HG02884 (cell line): ENCODE measurements around the gene HEATR5A.
"Not testable (repeated sequence)": the region's sequence is repeated elsewhere in the genome, so short reads cannot be mapped to it uniquely, and the experiment has no call there.

ENCODE experiments used
- ATAC-seq: cut with Tn5 transposase; IDR thresholded peaks from one replicate; pipeline ENCODE4 v1.9.1; 2021; ENCODE audit warnings: mild to moderate bottlenecking, moderate library complexity; ENCODE audit not compliant: unreplicated experiment

Gene HEATR5A

DNA sequence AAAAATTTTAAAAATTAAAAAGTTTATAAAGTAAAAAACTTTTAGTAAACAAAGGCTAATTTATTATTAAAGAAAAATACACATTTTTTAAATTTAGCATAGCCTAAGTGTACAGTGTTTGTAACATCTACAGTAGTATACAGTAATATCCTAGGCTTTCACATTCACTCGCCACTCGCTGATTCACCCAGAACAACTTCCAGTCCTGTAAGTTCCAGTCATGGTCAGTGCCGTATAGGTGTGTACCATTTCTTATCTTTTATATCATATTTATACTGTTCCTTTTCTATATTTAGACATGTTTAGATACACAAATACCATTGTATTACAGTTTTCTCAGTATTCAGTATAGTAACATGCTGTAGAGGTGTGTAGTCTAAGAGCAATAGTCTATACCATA lies 28.9 kb downstream of the HEATR5A start:
- ATAC-seq: no peak

DNA sequence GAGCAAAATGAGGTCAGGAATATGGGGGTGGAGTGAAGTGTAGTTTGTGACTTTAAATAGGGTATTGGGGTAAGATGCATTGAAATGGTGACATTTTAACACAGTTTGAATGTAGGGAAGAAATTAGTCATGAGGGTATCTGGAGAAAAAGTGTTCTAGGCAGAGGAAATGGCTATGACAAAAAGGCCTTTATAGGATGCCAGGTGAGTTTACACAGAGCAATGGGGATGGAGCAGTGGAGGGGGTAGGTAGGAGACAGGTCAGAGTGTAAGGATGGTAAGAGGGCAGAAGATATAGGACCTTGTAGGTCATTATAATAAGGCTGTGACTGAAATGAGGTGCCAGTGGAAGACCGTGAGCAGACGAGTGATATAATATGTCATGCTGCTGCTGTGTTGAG lies 30.4 kb downstream of the HEATR5A start:
- no peak for ATAC-seq

DNA sequence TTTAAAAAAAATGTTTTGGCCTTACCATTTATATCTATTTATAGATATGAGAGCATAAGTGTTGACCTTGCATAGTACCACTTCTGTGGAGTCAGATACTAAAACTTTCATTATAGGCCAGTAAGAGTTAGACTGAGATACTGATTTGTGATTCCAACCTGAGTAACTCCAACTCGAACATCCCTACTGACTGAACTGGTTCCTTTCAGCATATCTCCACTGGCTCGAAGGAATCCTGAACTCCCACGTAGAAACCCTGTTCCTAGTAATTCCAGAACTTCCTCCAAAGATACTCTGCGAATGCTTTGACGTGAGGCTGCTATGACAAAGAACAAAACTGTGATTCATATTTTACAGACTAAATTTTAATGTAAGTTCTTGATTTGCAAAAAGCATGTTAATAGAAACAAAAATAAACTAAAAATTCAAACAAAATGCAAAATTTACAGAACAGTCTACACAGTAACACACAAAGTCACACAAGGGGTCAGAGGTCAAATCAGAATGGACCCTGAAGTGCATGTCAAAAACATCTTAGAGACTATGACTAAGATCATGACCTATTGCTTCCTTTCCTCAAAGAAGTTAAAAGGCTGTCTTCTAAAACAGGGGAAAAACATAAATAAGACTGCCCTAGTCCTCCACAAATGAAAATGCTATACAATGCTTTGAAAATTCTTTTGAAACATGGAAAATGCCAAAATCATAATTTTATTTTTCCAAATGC lies 31.5 kb downstream of the HEATR5A start:
- ATAC-seq: no peak

DNA sequence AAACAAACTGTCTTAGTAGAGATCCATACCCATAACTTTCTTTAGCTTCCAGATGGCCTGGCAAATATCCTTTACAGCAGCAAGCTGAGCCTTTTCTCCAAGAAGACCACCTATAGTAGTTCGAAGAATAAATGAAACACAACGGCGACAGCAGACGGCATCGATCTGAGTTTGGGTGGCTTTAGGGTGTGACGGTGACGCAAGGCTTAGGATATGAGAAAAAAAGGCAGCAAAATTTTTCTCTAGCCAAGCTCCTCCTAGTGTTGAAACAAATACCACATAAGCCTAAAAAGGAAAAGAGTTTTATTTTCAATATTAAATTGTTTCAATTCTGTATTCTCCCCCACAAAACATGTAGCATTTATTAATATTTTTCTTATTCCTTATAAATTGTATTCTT lies 33.3 kb downstream of the HEATR5A start:
- ATAC-seq: no peak

DNA sequence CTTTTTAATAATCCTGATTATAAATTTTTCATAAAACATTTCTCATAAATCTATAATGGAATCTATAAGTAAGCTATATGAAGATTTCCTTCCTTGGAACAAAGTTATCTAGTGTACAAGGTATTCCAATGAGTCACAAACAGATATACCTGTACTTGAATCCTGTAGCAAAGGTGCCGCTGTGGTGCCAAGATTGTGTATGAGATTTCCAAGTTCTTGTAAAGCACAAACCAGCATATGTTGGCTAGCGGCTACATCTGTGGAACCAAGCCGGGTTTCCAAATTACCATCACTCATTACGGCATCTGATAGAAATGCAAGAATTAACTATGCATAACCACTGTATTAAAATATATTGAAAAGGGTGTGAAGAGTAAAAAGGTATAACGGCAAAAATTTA lies 34.1 kb downstream of the HEATR5A start:
- ATAC-seq: no peak

DNA sequence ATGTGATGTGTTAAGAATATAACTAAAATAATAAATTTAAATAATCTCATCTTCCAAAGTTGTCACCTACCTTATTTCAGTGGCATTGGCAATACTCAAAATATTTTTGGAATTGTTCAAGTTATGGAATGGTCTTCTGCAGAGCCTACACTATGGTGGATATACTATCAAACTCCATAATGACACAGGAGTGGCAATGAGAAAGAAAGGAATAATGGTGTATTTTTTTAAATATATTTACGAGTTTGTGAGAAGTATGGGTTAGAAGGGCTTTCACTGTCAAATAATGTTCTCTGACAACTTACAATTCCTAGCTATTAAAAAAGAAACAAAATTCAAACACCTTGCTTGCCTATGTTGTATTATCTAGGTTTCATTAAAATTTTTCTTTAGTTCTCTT lies 38.1 kb downstream of the HEATR5A start:
- ATAC-seq: no peak

DNA sequence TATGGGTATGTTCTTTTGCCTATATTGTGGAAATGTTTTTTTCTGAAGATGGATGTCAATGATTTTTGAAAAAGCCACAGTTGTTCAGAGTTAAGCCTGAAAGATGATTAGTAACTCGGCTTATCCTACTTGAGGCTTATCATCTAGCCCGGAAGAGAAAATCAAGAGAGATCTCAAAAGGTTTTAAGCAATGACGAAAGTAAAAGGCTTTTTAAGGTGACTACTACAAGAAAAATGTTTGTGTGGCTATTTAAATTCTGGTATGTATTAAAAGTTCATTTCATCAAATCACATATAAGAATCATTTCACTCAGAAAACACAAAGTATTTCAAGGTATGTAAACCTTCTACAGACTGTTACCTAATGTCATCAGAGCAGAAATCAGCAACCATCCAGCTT lies 40.2 kb downstream of the HEATR5A start:
- no peak for ATAC-seq

DNA sequence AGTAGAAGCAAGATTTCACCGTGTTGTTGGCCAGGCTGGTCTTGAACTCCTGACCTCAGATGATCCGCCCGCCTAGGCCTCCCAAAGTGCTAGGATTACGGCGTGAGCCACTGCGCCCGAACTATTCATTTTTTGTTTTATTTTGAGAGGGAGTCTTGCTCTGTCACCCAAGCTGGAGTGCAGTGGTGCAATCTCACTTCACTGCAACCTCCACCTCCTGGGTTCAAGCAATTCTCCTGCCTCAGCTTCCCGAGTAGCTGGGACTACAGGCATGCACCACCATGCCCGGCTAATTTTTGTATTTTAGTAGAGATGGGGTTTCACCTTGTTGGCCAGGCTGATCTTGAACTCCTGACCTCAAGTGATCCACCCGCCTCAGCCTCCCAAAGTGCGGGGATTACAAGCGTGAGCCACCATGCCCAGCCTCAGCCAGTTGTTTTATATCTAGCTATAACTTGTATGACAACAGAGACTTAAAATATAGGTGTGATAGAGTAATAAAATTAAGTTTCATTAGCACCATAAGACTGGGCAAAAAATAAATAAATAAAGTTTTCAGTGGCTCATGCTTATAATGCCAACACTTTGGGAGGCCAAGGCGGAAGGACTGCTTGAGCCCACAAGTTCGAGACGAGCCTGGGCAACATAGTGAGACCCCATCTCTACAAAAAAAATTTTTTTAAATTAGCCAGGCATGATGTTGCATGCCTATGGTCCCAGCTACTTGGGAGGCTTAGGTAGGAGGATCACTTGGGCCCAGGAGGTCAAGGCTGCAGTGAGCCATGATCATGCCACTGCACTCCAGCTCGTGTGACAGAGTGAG lies 41.0 kb downstream of the HEATR5A start:
- ATAC-seq: not testable (repeated sequence)

DNA sequence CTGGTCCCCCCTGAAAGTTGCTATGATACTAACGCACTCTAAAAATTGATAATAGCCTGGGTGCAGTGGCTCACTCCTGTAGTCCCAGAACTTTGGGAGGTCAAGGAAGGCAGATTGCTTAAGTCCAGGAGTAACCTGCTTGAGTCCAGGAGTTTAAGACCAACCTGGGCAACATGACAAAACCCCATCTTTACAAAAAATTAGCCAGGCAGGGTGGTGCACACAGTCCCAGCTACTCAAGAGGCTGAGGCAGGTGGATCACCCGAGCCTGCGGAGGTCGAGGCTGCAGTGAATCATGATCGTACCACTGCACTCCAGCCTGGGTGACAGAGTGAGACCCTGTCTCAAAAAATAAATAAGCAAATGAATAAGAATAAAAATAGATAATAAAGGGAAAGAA lies 42.9 kb downstream of the HEATR5A start:
- ATAC-seq: no peak

DNA sequence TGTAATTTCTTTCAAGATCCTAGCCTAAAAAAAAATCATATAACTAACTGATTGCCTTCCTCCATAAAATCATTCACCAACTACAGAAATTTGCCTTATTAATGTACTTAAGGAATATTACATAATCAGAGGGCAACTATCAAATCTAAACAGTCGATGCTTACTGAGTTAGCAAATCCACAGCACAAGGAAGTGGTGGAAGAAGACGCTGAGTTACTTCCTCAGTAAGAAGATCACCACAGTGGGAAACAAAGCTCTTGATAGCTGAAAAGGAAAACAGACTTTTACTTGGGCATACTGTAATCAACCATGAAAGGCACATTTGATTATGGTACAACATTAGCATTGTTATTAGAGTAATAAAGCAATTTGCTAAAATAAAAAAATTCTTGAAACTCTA lies 48.7 kb downstream of the HEATR5A start:
- no peak for ATAC-seq

DNA sequence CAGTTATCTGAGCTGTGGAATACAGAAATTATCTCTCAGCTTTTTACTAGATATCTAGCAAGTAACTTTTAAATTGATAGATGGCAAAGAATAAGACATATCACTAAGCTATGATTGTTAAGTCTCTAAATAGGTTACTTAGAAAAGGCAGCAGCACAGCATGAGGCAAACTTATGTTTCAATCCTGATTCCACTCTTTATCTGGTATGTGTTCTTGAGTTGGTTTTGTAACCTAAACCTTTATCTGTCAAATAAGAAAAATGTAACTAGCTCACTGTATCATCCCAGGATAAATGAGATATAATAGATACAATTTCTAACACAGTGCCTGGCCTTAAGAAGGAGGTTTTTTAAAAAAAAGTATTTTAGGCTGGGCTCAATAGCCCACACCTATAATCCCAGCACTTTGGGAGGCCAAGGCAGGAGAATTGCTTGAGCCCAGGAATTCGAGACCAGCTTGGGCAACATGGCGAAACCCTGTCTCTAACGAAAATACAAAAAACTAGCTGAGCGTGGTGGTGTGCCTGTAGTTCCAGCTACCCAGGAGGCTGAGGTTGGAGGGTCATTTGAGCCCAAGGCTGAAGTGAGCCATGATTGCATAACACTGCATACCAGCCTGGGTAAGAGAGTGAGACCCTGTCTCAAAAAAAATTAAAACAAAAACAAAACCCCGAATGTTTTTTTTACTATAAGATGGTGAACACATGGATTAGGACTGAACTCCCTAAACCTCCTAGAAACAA lies 56.8 kb downstream of the HEATR5A start:
- no peak for ATAC-seq

DNA sequence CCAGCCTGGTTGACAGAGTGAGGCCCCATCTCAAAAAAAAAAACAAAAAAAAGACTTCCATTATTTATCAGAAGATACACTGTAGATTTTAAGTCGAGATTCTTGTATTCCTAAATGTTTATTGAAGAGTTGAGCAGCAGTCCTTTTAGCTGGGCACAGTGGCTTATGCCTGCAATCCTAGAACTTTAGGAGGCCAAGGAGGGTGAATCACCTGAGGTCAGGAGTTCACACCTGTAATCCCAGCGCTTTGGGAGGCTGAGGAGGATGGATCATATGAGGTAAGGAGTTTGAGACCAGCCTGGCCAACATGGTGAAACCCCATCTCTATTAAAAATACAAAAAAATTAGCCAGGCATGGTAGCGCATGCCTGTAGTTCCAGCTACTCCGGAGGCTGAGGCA lies 57.6 kb downstream of the HEATR5A start:
- ATAC-seq: no peak

DNA sequence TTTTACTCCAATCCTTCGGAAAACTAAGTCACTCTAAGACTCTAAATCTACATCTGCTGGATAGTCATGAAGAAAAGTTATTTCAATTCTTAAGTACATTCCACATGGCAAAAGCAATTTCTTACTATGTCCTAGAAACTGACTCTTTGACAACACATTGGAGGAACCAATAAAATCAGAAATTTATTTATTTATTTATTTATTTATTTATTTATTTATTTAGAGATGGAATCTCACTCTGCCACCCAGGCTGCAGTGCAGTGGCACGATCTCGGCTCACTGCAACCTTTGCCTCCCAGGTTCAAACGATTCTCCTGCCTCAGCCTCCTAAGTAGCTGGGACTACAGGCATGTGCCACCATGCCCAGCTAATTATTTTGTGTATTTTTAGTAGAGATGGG lies 58.6 kb downstream of the HEATR5A start:
- ATAC-seq: not testable (repeated sequence)

DNA sequence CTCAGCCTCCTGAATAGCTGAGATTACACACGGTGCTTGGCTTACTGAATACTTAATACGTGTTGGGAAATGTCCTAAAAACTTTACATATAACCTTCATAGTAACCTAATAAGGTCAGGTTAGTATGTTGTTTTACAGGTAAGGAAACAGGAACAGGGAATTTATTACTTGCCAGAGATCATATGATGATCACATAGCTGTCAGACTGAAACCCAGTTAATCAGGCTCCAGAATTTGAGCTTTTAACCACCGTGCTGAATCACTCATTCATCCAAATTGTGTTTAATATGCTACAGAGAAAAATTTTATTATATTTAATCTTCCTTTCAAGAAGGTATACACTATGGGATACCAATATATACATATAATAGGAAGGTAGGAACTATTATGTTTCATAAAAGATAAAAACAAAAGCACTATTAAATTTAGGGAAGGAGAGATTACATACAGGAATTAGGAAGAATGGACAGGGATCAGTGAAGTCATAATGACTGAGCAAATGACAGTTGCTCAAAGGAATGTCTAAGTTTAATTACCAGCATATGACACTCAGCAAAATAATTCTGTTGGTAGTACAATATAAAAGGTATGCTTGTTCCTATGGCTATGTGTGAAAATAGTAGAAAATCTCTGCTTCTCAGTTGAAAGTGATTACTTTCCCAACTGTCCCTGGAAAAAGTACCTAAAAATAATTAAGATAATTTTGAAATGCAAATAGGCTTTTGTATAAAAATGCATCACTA lies 59.3 kb downstream of the HEATR5A start:
- ATAC-seq: no peak

DNA sequence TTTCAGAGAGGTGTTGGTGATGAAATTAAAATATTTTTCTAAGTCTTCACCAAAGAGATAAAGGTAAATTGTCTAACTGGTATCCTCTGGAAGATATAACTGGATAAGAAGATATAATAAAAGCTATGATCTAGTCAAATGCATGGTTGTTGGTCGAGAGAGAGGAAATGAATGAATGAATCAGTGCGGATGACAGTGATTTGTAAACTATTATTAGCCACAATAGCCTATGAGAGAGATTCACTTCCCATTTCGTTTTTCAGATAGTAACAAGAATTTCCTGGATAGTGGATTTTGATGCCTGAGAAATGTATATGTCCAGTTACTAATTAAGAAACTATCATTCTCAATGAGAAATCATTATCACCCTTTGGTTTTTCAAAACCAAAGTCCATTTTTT lies 63.1 kb downstream of the HEATR5A start:
- no peak for ATAC-seq

DNA sequence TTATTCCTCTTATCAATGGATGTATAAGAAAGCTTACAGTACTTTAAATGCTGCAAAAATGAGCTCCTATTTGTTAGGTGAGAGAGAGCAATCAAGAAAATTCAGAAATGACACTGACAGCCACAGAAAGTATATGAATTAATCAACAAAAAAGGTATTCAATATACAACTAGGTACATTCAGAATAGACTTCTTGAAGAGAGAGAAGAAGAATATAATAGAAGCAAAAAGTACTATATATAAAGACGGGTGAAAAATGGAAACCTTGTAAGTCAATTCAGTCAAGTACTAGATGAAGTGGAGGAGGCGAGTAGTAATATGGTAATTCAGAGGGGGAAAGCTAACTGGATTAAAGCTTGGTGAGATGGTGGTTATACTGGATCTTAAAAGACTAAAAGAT lies 74.3 kb downstream of the HEATR5A start:
- no peak for ATAC-seq

DNA sequence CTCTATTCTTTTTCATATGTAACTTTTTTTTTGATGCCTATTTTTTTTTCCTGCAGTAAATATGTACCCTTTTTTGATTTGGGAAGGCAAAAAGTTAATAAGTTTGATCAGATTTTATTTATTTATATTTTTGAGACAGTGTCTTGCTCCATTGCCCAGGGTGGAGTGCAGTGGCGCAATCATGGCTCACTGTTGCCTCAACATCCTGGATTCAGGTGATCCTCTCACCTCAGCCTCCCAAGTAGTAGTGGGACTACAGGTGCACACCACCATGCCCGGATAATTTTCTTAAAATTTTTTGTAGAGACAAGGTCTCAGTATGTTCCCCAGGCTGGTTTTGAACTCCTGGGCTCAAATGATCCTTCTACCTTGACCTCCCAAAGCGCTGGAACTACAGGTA lies 79.1 kb downstream of the HEATR5A start:
- ATAC-seq: no peak

DNA sequence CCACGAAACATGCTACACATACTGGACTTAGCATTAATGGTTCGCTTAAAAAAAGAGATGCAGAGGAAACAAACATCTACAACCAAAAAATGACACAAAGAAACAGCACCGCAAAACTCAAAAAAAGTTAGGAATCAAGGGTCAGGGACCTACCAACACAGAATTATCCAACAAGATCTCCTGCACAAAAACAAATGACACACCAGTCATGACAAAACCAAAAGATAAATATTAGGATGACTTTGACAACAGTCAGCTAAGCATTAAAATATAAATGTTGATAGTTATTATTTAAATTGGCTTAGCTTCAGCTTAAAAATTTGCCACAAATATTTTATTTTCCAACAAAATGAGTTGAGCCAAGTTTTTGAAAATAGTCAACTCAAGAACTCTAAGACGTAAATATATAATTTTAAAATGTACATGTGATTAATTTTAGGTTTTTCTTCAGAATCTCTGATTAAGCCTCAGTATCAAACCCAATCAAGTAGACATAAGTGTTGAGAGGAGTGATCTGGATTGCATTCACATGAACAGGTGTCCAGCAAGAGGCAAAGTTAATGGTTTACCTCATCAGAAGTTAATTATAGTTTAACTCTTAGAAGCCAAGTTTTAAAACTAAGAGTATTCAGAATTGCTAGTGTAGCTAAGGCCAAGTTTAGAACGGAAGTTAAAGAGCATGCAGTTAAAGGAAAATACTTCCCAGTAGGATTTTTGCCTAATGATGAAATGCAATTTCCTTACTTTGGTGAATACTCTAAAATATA lies 79.9 kb downstream of the HEATR5A start:
- no peak for ATAC-seq

DNA sequence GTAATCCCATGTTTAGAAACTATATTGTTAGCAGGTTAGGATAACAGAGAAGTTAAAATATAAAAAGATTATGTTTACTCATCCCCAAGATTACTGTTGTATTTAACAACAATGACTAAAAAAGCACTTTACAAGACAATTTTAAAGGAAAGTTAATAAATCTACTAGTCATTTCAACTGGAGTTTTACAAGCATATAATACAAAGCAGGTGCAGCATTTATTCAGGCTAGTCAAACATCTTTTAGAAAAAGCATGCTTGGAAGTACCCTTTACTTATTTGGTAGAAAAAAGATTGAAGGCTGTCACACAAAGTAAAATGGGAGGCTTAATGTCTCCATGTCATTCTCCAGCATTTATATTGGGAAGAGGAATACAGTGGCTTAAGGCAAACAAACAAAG lies 80.6 kb downstream of the HEATR5A start:
- no peak for ATAC-seq

DNA sequence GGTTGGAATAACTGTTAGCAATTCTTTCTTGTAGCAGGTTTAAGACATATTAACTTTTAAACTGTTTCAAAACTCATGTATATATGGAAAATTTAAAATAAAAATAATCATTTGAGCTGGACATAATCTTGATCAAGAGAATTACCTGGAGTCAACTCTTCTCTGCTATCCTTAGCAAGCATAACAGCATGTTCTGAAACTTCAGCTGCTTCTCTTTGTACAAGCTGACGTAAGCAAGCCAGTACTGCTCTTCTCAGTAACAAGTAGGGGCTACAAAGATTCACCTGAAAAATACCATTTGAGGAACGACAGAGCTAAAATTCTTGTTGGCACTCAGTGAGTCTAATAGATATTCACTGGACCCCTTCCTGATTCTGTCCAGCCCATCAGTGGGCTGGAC lies 83.0 kb downstream of the HEATR5A start:
- ATAC-seq: no peak
